IPS DF 19.7 (cell line): ENCODE measurements around the gene MUC5B.
"Not testable (repeated sequence)": the region's sequence is repeated elsewhere in the genome, so short reads cannot be mapped to it uniquely, and the experiment has no call there.

Experiments
- DNase-seq: peaks from one replicate; pipeline ENCODE4 v3.0.0-alpha.2; 2013; ENCODE audit warnings: low read depth, low spot score

MUC5B gene

DNA sequence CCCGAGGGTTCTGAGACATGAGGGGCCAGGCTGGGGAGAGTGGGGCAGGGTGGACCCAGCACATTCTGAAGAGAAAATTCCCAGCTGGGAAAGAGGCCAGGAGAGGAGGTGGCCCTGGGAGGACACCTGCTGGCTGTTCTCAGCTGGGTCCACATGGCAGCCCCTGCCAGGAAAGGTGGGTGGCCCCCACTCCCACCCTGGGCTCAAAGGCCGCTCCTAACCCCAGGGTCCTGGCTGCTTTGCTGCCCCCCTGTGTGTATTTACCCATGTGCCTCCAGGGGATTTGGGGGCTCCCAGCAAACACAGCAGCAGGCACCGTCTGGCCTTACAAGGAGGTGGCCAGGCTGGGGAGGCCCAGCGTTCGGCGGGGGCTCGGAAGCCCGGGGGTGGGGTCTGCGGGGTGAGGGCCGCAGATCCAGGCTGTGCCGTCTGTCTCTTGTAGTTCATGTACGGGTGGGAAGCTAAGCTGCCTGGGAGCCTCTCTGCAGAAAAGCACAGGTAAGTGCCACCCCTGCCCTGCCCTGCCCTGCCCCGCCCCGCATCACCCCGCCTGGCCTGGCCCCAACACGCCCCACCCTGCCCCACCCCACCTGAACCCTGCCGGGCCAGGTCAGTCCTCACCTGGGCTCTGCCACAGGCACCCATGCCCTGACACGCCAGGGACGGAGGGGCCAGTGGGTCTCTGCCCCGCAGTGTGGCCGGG is 10.6 kb downstream of the MUC5B start:
- no peak for DNase-seq

DNA sequence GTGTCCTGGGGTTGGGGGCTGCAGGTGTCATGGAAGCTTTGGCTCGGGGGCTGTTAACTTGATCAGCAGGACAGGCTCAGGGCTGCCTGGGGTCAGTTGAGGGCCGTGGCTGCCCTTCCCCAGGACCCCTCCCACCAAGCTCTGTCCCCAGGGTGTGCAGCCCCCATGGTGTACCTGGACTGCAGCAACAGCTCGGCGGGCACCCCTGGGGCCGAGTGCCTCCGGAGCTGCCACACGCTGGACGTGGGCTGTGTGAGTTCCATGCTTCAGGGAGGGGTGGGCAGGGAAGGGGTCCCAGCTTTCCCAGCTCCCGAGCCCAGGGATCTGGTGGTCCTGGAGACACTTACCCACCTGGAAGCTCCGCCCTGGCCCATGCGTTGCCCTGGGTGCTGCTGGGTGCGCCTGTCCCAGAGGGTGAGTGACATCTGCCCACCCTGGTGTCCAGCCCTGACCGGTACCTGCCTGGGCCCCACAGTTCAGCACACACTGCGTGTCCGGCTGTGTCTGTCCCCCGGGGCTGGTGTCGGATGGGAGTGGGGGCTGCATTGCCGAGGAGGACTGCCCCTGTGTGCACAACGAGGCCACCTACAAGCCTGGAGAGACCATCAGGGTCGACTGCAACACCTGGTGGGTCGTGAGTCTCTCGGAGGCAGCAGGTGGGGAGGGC is 11.3 kb downstream of the MUC5B start:
- no peak for DNase-seq

DNA sequence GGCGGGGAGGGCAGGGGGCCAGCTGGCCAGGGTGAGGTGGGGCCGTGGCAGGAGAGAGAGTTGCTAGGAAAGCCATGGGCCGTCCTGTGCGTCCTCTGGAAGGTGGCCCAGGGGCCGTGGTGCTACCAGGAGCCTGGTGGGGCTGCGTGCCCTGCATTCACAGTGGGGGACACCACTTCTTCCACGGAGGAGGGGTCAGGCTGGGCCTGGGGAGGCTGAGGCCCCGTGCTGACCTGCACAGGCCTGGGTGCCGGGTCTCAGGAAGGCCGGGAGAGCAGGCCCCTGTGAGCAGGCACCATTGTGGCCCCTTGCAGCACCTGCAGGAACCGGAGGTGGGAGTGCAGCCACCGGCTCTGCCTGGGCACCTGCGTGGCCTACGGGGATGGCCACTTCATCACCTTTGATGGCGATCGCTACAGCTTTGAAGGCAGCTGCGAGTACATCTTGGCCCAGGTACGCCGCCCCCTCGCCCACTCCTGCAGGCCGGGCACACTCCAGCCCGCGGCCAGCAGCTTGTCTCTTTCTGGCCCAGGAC is 12.0 kb downstream of the MUC5B start:
- DNase-seq: no peak

DNA sequence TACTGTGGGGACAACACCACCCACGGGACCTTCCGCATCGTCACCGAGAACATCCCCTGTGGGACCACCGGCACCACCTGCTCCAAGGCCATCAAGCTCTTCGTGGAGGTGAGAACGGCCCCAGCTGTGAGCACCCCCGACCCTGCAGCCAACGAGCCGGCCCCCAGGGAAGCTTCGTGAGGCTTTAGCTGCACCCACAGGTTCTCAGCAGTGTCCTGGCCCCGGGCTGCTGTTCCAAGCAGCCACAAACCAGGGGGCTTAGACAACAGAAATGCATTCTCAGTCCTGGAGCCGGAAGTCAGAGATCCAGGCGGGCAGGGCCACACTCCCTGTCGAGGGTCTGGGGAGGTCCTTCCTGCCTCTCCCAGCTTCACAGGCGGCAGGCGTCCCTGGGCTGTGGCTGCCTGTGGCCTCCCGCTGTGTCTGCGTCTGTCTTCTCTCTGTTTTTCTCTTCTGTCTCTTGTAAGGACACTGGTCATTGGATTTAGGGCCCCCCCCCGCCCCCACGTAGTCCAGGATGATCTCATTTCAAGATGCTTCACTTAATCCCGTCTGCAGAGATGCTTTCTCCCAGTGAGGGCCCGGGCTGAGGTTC is 12.5 kb downstream of the MUC5B start:
- no peak for DNase-seq

DNA sequence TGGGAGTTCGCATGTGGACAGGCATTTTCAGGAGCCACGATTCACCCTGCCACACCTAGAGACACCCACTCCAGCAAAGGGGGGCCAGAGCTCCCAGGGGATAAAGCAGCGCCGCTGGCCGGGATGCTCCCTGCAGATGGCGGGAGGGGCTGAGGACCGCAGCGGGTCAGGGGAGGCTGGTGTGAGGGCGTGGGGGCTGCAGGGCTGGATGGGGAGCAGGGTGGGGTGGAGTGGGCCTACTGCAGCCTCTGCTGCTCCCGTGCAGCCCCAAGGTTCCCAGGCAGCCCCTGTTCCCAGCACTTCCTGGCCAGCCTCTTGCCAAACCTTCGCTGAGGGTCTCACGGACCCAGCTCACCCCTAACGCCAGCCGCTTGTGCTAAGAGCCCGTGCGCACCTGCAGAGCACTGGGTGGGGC is 13.0 kb downstream of the MUC5B start:
- no peak for DNase-seq

DNA sequence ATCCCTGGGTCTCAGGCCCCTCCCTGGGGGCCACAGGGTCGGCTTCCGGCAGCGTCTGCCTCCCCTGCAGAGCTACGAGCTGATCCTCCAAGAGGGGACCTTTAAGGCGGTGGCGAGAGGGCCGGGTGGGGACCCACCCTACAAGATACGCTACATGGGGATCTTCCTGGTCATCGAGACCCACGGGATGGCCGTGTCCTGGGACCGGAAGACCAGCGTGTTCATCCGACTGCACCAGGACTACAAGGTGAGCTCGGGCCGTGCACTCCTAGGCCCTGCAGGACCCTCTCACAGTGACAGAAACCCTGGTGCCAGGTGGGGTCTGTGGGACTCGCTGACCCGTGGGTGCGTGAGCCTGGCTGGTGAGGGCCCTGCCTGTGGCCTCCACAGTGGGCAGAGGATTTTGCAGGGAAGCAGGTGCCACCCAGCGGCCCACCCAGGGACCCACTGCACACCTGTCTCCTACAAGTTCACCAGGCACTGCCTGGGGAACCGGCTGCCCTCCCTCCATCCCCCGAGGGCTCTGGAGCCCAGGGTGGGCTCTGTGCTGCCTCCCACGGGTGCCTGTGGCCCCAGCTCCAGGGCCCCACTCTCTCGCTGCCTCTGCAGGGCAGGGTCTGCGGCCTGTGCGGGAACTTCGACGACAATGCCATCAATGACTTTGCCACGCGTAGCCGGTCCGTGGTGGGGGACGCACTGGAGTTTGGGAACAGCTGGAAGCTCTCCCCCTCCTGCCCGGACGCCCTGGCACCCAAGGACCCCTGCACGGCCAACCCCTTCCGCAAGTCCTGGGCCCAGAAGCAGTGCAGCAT is 13.7 kb downstream of the MUC5B start:
- no peak for DNase-seq

DNA sequence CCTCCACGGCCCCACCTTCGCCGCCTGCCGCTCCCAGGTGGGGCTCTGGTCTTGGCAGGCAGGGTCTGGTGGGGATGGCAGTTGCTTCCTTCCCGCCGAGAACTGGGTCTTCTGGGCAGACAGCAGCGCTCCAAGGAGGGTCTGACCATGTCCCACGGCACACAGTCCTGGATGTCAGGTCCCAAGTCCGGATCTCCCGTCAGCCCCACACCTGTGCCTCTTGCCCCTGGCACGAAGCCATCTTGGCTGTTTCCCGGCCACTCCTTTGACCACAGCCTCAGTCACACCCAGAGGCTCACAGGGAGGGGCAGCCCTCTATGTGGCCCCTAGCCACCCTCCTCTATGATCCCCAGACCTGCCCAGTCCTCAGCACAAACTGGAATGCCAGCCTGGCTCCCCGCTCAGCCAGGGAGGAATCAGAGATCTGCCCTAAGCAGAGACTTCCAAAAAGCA is 14.3 kb downstream of the MUC5B start:
- DNase-seq: no peak

DNA sequence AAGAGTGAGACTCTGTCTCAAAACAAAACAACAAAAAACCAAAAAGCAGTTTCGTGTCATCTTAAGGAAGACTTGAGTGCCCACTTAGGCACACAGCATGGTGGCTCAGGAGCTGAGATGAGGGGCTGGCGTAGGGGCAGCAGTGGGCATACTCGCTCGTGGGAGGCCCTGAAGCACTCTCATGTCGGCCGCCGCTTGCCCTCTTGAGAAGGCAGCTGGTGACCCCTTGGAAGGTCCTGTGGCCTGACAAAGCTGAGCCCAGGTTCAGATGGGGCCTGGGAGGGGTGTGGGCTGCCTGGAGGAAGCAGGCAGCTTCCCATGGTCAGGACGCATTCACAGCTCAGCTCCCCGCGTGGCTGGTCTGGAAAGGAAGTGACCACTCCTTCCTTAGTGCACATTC is 15.0 kb downstream of the MUC5B start:
- DNase-seq: no peak

DNA sequence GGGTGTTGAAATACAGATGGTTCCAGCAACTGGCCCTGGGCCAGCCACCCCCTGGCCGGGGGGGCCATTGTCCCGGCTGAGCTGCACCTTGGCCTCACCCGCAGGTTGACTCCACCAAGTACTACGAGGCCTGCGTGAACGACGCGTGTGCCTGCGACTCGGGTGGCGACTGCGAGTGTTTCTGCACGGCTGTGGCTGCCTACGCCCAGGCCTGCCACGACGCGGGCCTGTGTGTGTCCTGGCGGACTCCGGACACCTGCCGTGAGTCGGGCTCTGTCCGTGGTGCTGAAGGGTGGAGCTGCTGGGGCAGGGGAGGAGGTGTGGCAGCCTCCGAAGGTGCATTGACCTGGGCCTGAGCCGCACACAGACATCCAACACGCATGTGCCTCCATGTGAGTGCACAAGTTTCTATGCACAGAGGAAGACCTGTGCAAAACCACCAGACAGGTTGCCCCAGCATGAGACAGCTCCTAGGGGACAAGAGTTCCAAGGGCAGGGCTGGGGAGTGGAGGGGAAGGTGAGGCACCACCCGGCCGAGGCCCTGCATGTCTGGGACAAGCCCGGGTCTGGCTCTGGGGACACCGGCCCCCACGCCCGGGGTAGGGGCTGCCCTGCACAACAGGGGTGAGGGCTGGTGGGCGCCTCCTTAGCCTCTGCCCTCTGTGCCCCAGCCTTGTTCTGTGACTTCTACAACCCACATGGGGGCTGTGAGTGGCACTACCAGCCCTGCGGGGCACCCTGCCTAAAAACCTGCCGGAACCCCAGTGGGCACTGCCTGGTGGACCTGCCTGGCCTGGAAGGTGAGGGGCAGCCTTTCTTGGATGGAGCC is 16.1 kb downstream of the MUC5B start:
- no peak for DNase-seq

DNA sequence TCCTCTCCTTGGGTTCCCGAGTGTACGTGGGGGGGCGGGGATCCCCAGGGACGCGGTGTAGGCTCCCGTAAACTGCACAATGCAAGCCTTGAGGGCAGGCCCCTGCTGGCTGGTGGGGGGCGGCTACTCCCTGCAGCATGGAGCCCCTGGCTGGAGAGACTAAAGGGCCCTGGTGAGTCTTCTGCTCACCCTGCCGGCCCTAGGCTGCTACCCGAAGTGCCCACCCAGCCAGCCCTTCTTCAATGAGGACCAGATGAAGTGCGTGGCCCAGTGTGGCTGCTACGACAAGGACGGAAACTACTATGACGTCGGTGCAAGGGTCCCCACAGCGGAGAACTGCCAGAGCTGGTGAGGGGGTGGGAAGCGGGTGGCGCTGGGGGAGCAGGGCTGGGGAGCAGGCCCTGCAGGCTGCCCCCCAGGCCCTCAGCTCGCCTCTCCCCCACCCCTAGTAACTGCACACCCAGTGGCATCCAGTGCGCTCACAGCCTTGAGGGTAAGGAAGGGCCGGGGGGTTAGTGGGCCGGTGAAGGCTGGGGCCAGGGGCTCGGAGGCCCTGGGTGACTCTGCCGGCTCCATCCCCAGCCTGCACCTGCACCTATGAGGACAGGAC is 16.8 kb downstream of the MUC5B start:
- DNase-seq: no peak

DNA sequence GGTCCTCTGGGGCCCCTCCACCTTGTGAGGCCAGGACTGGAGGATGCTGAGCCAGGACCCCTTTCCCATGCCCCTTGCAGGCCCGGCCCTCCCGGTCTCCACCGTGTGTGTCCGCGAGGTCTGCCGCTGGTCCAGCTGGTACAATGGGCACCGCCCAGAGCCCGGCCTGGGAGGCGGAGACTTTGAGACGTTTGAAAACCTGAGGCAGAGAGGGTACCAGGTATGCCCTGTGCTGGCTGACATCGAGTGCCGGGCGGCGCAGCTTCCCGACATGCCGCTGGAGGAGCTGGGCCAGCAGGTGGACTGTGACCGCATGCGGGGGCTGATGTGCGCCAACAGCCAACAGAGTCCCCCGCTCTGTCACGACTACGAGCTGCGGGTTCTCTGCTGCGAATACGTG is 17.9 kb downstream of the MUC5B start:
- DNase-seq: no peak

DNA sequence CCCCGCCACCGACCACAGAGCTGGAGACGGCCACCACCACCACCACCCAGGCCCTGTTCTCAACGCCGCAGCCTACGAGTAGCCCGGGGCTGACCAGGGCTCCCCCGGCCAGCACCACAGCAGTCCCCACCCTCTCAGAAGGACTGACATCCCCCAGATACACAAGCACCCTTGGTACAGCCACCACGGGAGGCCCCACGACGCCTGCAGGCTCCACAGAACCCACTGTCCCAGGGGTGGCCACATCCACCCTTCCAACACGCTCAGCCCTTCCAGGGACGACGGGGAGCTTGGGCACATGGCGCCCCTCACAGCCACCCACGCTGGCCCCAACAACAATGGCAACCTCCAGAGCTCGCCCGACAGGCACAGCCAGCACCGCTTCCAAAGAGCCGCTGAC is 18.8 kb downstream of the MUC5B start:
- DNase-seq: no peak

DNA sequence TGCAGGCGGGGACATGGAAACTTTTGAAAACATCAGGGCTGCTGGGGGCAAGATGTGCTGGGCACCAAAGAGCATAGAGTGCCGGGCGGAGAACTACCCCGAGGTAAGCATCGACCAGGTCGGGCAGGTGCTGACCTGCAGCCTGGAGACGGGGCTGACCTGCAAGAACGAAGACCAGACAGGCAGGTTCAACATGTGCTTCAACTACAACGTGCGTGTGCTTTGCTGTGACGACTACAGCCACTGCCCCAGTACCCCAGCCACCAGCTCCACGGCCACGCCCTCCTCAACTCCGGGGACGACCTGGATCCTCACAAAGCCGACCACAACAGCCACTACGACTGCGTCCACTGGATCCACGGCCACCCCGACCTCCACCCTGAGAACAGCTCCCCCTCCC is 19.4 kb downstream of the MUC5B start:
- DNase-seq: no peak

DNA sequence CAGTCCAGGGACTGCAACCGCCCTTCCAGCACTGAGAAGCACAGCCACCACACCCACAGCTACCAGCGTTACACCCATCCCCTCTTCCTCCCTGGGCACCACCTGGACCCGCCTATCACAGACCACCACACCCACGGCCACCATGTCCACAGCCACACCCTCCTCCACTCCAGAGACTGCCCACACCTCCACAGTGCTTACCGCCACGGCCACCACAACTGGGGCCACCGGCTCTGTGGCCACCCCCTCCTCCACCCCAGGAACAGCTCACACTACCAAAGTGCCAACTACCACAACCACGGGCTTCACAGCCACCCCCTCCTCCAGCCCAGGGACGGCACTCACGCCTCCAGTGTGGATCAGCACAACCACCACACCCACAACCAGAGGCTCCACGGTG is 19.9 kb downstream of the MUC5B start:
- DNase-seq: not testable (repeated sequence)

DNA sequence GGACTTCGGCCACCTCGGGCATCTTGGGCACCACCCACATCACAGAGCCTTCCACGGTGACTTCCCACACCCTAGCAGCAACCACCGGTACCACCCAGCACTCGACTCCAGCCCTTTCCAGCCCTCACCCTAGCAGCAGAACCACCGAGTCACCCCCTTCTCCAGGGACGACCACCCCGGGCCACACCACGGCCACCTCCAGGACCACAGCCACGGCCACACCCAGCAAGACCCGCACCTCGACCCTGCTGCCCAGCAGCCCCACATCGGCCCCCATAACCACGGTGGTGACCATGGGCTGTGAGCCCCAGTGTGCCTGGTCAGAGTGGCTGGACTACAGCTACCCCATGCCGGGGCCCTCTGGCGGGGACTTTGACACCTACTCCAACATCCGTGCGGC is 20.7 kb downstream of the MUC5B start:
- DNase-seq: not testable (repeated sequence)

DNA sequence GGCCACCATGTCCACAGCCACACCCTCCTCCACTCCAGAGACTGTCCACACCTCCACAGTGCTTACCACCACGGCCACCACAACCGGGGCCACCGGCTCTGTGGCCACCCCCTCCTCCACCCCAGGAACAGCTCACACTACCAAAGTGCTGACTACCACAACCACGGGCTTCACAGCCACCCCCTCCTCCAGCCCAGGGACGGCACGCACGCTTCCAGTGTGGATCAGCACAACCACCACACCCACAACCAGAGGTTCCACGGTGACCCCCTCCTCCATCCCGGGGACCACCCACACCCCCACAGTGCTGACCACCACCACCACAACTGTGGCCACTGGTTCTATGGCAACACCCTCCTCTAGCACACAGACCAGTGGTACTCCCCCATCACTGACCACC is 21.7 kb downstream of the MUC5B start:
- not testable (repeated sequence) for DNase-seq

DNA sequence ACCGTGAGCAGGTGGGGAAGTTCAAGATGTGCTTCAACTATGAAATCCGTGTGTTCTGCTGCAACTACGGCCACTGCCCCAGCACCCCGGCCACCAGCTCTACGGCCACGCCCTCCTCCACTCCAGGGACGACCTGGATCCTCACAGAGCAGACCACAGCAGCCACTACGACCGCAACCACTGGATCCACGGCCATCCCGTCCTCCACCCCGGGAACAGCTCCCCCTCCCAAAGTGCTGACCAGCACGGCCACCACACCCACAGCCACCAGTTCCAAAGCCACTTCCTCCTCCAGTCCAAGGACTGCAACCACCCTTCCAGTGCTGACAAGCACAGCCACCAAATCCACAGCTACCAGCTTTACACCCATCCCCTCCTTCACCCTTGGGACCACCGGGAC is 22.9 kb downstream of the MUC5B start:
- DNase-seq: not testable (repeated sequence)

DNA sequence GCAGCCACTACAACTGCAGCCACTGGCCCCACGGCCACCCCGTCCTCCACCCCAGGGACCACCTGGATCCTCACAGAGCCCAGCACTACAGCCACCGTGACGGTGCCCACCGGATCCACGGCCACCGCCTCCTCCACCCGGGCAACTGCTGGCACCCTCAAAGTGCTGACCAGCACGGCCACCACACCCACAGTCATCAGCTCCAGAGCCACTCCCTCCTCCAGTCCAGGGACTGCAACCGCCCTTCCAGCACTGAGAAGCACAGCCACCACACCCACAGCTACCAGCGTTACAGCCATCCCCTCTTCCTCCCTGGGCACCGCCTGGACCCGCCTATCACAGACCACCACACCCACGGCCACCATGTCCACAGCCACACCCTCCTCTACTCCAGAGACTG is 23.4 kb downstream of the MUC5B start:
- not testable (repeated sequence) for DNase-seq

DNA sequence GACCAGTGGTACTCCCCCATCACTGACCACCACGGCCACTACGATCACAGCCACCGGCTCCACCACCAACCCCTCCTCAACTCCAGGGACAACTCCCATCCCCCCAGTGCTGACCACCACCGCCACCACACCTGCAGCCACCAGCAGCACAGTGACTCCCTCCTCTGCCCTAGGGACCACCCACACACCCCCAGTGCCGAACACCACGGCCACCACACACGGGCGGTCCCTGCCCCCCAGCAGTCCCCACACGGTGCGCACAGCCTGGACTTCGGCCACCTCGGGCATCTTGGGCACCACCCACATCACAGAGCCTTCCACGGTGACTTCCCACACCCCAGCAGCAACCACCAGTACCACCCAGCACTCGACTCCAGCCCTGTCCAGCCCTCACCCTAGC is 24.2 kb downstream of the MUC5B start:
- DNase-seq: not testable (repeated sequence)

DNA sequence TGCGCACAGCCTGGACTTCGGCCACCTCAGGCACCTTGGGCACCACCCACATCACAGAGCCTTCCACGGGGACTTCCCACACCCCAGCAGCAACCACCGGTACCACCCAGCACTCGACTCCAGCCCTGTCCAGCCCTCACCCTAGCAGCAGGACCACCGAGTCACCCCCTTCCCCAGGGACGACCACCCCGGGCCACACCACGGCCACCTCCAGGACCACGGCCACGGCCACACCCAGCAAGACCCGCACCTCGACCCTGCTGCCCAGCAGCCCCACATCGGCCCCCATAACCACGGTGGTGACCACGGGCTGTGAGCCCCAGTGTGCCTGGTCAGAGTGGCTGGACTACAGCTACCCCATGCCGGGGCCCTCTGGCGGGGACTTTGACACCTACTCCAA is 26.1 kb downstream of the MUC5B start:
- not testable (repeated sequence) for DNase-seq

DNA sequence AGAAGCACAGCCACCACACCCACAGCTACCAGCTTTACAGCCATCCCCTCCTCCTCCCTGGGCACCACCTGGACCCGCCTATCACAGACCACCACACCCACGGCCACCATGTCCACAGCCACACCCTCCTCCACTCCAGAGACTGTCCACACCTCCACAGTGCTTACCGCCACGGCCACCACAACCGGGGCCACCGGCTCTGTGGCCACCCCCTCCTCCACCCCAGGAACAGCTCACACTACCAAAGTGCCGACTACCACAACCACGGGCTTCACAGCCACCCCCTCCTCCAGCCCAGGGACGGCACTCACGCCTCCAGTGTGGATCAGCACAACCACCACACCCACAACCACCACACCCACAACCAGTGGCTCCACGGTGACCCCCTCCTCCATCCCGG is 27.5 kb downstream of the MUC5B start:
- DNase-seq: not testable (repeated sequence)
